ENCODE data around the gene TANGO2. TPM values are rescaled to one million over a fixed set of nuclear protein-coding genes. Genes with fewer than 3 reads are reported as not detected.
A peak's percentile ranks its signal among the peaks of the same experiment; 100 is the strongest.

The TANGO2 gene
- total RNA-seq, 1 donor from 2014 or later: 10.0 TPM

DNA sequence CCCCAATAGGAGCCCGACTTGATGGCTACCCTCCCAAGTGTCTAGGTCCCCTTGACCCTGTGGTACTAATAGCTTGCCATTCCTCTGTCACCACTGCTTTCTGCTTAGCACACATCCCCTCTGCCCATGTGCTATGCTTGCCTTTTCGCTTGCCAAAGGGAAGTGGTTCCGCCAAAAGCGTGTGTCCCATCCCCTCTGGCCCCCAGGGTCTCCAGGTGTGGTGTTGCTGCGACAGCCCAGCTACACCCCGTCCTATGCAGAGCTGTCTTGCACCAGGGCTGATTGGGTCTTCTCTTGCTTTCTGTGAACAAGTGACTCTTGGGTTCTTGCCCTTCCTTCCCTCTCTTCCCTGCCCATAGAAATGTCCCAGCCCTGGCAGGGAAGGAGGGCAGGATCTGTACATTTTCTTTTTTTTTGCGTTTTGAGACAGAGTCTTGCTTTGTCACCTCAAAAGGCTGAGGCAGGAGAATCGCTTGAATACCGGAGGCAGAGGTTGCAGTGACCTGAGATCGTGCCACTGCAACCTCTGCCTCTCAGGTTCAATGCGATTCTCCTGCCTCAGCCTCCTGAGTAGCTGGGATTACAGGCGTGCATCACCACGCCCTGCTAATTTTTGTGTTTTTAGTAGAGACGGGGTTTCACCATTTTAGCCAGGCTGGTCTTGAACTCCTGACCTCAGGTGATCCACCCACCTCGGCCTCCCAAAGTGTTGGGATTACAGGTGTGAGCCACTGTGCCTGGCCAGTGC is 3.9 kb downstream of the TANGO2 start:
- no peak overlapping the region for H3K4me3 Mint-ChIP-seq
- H3K9me3 Mint-ChIP-seq: no peaks in the 10 kb centered on the region
- TF ChIP-seq EZH2 (IDR thresholded peaks at IDR 0.05) (no peak), EZH2phosphoT487 (IDR thresholded peaks at IDR 0.05) (no peak)
- TF ChIP-seq, protein P1, sequence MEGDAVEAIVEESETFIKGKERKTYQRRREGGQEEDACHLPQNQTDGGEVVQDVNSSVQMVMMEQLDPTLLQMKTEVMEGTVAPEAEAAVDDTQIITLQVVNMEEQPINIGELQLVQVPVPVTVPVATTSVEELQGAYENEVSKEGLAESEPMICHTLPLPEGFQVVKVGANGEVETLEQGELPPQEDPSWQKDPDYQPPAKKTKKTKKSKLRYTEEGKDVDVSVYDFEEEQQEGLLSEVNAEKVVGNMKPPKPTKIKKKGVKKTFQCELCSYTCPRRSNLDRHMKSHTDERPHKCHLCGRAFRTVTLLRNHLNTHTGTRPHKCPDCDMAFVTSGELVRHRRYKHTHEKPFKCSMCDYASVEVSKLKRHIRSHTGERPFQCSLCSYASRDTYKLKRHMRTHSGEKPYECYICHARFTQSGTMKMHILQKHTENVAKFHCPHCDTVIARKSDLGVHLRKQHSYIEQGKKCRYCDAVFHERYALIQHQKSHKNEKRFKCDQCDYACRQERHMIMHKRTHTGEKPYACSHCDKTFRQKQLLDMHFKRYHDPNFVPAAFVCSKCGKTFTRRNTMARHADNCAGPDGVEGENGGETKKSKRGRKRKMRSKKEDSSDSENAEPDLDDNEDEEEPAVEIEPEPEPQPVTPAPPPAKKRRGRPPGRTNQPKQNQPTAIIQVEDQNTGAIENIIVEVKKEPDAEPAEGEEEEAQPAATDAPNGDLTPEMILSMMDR (IDR thresholded peaks at IDR 0.05): no peak
- no peak for DNase-seq (ENCODE audit: low spot score)
- no peak overlapping the region for H3K4me3 ChIP-seq
- H4K20me1 ChIP-seq (ENCODE audit: low read depth): peaks cover 11% of the 10 kb centered on the region
- H2AFZ ChIP-seq (replicated peaks): no peak overlapping the region
- H3K27ac Mint-ChIP-seq: no peak overlapping the region
- H3K4me1 ChIP-seq: peaks cover 6% of the 10 kb centered on the region
- H3K36me3 ChIP-seq: no peaks in the 10 kb centered on the region
- no peaks in the 10 kb centered on the region for H3K36me3 Mint-ChIP-seq
- no peak overlapping the region for H3K27ac ChIP-seq
- H3K9ac ChIP-seq: no peak overlapping the region
- H3K79me2 ChIP-seq (ENCODE audit: low read depth): no peaks in the 10 kb centered on the region
- no peaks in the 10 kb centered on the region for H3K9me3 ChIP-seq (ENCODE audit: low read depth)
- peaks cover 15% of the 10 kb centered on the region for H3K27me3 Mint-ChIP-seq (ENCODE audit: insufficient read depth, low read depth)
- H3K4me2 ChIP-seq: no peak overlapping the region
- H3F3A ChIP-seq (ENCODE audit: low read depth): no peaks in the 10 kb centered on the region
- peaks cover 13% of the 10 kb centered on the region for H3K4me1 Mint-ChIP-seq
- H3K27me3 ChIP-seq: peaks cover 21% of the 10 kb centered on the region

DNA sequence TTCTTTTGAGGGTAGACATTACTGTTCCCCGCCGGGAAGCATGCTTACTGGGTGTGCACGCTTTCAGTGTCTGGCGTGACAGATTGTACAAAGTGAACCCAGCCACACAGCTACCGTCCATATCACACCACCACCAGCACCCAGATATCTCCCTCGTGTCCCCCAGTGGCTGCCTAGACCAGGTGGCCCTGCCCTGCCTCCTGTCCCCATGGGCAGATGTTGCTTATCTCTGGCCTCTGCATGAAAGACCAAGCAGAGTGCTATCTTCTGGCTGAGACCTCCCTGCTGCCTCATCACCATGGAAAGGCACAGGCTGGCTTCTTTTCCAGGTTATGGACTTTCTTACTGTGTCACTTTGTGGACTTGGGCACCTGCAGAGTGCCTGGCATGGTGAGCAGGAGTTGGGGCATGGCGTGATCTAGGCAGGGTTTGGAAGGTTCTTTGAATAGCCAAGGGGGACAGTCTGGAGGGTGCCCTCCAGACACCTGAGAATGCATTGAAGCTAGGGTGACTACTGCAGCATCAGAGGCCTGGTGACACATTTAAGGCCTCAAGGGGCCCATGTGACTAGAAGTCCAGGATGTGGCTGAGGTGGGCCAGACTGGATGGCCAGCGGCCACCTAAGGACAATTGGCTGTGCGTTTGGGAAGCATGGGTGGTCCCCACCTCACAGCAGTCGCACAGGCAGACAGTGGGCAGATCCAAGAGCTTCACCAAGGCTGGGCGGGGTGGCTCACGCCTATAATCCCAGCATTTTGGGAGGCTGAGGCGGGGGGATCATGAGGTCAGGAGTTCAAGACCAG is 4.7 kb downstream of the TANGO2 start:
- Mint-ChIP-seq H3K27me3 (ENCODE audit: insufficient read depth, low read depth) (peaks cover 12% of the 10 kb centered on the region), H3K27ac (no peak overlapping the region), H3K4me1 (peaks cover 10% of the 10 kb centered on the region), H3K36me3 (no peaks in the 10 kb centered on the region), H3K4me3 (no peak overlapping the region), H3K9me3 (no peaks in the 10 kb centered on the region)
- Histone ChIP-seq H3K4me2 (no peak overlapping the region), H2AFZ (replicated peaks) (no peak overlapping the region), H3K4me1 (peaks cover 6% of the 10 kb centered on the region), H3K27ac (no peak overlapping the region), H3F3A (ENCODE audit: low read depth) (no peaks in the 10 kb centered on the region), H3K9me3 (ENCODE audit: low read depth) (no peaks in the 10 kb centered on the region), H3K36me3 (no peaks in the 10 kb centered on the region), H3K79me2 (ENCODE audit: low read depth) (no peaks in the 10 kb centered on the region), H3K9ac (no peak overlapping the region), H3K27me3 (peaks cover 13% of the 10 kb centered on the region), H4K20me1 (ENCODE audit: low read depth) (peaks cover 11% of the 10 kb centered on the region), H3K4me3 (no peak overlapping the region)
- no peak for DNase-seq (ENCODE audit: low spot score)
- TF ChIP-seq EZH2phosphoT487 (IDR thresholded peaks at IDR 0.05) (no peak), EZH2 (IDR thresholded peaks at IDR 0.05) (no peak)
- TF ChIP-seq, protein P1 (IDR thresholded peaks at IDR 0.05): no peak

DNA sequence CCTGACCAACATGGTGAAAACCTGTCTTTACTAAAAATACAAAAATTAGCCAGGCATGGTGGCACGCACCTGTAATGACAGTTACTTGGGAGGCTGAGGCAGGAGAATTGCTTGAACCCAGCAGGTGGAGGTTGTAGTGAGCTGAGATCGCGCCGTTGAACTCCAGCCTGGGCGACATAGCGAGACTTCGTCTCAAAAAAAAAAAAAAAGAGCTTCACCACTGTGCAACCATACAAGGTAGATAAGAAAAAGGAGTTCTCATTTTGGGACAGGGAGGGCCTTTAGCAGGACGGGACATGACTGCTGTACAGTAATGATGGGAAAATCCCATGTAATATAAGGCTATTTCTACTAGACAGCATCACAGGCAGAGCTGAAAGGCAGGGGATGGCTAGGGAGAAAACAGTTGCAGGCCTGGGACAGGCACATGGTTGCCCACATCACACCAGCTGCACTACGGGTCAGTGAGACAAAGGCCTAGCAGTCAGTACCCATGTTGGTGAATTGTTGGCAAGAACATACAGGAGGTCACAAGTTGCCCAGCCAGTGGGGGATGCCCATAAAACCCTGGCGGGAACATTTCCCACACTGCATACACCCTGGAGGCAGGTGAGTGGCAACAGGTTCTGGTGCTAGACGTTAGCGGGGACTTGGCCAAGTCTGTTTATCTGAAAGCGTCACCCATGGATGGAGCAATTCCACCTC is 5.4 kb downstream of the TANGO2 start:
- TF ChIP-seq, protein P1 (IDR thresholded peaks at IDR 0.05): no peak
- no peak for TF ChIP-seq EZH2 (IDR thresholded peaks at IDR 0.05)
- TF ChIP-seq EZH2phosphoT487 (IDR thresholded peaks at IDR 0.05): no peak
- Histone ChIP-seq H3F3A (ENCODE audit: low read depth) (no peaks in the 10 kb centered on the region), H3K79me2 (ENCODE audit: low read depth) (no peaks in the 10 kb centered on the region), H3K36me3 (no peaks in the 10 kb centered on the region), H3K4me2 (no peak overlapping the region), H3K9ac (no peak overlapping the region), H3K27ac (no peak overlapping the region), H4K20me1 (ENCODE audit: low read depth) (peaks cover 10% of the 10 kb centered on the region), H3K4me1 (peaks cover 5% of the 10 kb centered on the region), H3K9me3 (ENCODE audit: low read depth) (no peaks in the 10 kb centered on the region), H2AFZ (replicated peaks) (no peak overlapping the region), H3K27me3 (peaks cover 12% of the 10 kb centered on the region), H3K4me3 (no peak overlapping the region)
- H3K27ac Mint-ChIP-seq: peak overlapping the region; percentile 89
- peaks cover 12% of the 10 kb centered on the region for H3K27me3 Mint-ChIP-seq (ENCODE audit: insufficient read depth, low read depth)
- no peak overlapping the region for H3K4me3 Mint-ChIP-seq
- H3K4me1 Mint-ChIP-seq: peaks cover 10% of the 10 kb centered on the region
- H3K9me3 Mint-ChIP-seq: no peaks in the 10 kb centered on the region
- H3K36me3 Mint-ChIP-seq: no peaks in the 10 kb centered on the region
- DNase-seq (ENCODE audit: low spot score): no peak
